ENCODE data around the gene MUC4.

DNA sequence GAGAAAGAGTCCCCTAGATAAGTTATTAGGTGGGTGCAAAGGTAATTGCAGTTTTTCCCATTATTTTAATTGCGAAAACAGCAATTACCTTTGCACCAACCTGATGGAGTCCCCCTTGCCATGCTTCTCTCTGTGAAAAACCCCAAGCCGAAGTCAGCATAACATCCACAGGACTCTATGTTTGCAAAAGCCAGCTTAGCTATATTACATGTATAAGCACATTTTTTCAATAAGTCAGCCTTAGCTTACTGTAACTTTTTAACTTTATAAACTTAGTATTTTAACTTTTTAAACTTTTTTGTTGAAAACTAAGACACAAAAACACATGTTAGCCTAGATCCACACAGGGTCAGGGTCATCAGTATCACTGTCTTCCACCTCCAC is 112.3 kb downstream of the MUC4 start:
- TF ChIP-seq RAD21 (IDR thresholded peaks at IDR 0.05; ENCODE audit: low read length) (no peak), POLR2AphosphoS5 (IDR thresholded peaks at IDR 0.05; ENCODE audit: low read depth, low read length) (no peak), GABPA (IDR thresholded peaks at IDR 0.05; ENCODE audit: low read depth) (no peak), CHD2 (IDR thresholded peaks at IDR 0.05; ENCODE audit: low read length, partially characterized antibody) (no peak), FOXM1 (IDR thresholded peaks at IDR 0.05; ENCODE audit: low read depth) (no peak), YY1 (IDR thresholded peaks at IDR 0.05; ENCODE audit: low read depth) (no peak), FOXJ3 (CRISPR knock-in tag; IDR thresholded peaks at IDR 0.05) (no peak), SMC3 (IDR thresholded peaks at IDR 0.05; ENCODE audit: low read depth, low read length) (no peak)
- TF ChIP-seq, protein P1, sequence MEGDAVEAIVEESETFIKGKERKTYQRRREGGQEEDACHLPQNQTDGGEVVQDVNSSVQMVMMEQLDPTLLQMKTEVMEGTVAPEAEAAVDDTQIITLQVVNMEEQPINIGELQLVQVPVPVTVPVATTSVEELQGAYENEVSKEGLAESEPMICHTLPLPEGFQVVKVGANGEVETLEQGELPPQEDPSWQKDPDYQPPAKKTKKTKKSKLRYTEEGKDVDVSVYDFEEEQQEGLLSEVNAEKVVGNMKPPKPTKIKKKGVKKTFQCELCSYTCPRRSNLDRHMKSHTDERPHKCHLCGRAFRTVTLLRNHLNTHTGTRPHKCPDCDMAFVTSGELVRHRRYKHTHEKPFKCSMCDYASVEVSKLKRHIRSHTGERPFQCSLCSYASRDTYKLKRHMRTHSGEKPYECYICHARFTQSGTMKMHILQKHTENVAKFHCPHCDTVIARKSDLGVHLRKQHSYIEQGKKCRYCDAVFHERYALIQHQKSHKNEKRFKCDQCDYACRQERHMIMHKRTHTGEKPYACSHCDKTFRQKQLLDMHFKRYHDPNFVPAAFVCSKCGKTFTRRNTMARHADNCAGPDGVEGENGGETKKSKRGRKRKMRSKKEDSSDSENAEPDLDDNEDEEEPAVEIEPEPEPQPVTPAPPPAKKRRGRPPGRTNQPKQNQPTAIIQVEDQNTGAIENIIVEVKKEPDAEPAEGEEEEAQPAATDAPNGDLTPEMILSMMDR (IDR thresholded peaks at IDR 0.05), result no peak
- TF ChIP-seq, protein P2, sequence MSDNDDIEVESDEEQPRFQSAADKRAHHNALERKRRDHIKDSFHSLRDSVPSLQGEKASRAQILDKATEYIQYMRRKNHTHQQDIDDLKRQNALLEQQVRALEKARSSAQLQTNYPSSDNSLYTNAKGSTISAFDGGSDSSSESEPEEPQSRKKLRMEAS (IDR thresholded peaks at IDR 0.05; ENCODE audit: low read depth), result no peak
- TF ChIP-seq, protein P3, sequence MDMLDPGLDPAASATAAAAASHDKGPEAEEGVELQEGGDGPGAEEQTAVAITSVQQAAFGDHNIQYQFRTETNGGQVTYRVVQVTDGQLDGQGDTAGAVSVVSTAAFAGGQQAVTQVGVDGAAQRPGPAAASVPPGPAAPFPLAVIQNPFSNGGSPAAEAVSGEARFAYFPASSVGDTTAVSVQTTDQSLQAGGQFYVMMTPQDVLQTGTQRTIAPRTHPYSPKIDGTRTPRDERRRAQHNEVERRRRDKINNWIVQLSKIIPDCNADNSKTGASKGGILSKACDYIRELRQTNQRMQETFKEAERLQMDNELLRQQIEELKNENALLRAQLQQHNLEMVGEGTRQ (IDR thresholded peaks at IDR 0.05; ENCODE audit: borderline replicate concordance, low read depth, low read length), result no peak
